HG03139 (cell line): ENCODE results near the gene DIP2C.

Experiments used
- ATAC-seq: cut with Tn5 transposase; IDR thresholded peaks from one replicate; pipeline ENCODE4 v1.9.1; 2021; ENCODE audit not compliant: unreplicated experiment

The DIP2C gene

GRCh38 chr10:226018-226417, 463.4 kb downstream of the DIP2C start:
- ATAC-seq: no peak

- ATAC-seq: no peak
Observed at GRCh38 chr10:224571-224970, 464.9 kb downstream of the DIP2C start.
